A549 treated with ZK216348 at 1 μM for 4 hours (cell line): Measurements from ENCODE around the gene CDC42SE1. TPM values are rescaled to one million over a fixed set of nuclear protein-coding genes. Genes with fewer than 3 reads are reported as not detected.

Experiments used
- total RNA-seq: library from RNA; stranded (reverse); fragments of 200-300 nt; extraction: Qiagen RNA extraction; gene quantifications from 5 replicates; pipeline ENCODE4 v1.2.3, GENCODE V29; 2022; ENCODE audit warnings: low read depth

Gene CDC42SE1, protein sequence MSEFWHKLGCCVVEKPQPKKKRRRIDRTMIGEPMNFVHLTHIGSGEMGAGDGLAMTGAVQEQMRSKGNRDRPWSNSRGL
- 78.6 to 87.3 TPM (median 81.7 TPM) in 5 replicates for total RNA-seq

GRCh38 chr1:151059109-151060006 is at the start of gene CDC42SE1:
TSS of gene CDC42SE1 (minus strand) at chr1:151059622. CDS start at chr1:151055730, 3,892 bp downstream.

GRCh38 chr1:151070474-151071276 is 11.3 kb upstream of the CDC42SE1 start, which contains the start of gene GABPB2:
TSS of gene GABPB2 (plus strand) at chr1:151070761. CDS start at chr1:151088190, 17,429 bp downstream.

GRCh38 chr1:151060007-151060656 is 710 bp upstream of the CDC42SE1 start, which contains the start of gene MLLT11:
TSS of gene MLLT11 (plus strand) at chr1:151060397. CDS start at chr1:151067225, 6,828 bp downstream.

GRCh38 chr1:151047591-151047924 is 11.9 kb downstream of the CDC42SE1 start, which contains the start of gene C1orf56:
TSS of gene C1orf56 (plus strand) at chr1:151047751. CDS start at chr1:151047848, 97 bp downstream.

DNA sequence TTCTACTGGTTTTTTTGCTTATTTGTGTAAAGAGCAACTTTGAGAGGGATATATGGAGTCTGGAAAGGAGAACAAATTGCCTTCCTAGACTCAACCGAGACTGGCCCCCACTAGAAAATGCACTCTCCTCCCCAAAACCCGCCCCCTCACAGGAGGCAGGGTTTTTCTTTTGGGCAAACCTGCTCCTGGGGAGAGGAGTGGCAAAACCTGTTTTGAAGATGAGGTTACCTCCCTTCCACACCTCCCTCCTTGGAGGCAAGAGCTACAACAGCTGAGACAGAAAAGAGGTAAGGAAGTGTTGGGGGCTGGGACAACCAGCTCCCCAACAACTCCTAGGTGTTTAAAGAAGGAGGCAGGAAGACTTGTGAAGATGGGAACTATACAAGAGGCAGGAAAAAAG is 23.1 kb downstream of the CDC42SE1 start, which contains the start of gene BNIPL:
TSS of gene BNIPL (plus strand) at position 231 of the 400 bp plus-strand sequence. CDS start at position 371, 140 bp downstream.

DNA sequence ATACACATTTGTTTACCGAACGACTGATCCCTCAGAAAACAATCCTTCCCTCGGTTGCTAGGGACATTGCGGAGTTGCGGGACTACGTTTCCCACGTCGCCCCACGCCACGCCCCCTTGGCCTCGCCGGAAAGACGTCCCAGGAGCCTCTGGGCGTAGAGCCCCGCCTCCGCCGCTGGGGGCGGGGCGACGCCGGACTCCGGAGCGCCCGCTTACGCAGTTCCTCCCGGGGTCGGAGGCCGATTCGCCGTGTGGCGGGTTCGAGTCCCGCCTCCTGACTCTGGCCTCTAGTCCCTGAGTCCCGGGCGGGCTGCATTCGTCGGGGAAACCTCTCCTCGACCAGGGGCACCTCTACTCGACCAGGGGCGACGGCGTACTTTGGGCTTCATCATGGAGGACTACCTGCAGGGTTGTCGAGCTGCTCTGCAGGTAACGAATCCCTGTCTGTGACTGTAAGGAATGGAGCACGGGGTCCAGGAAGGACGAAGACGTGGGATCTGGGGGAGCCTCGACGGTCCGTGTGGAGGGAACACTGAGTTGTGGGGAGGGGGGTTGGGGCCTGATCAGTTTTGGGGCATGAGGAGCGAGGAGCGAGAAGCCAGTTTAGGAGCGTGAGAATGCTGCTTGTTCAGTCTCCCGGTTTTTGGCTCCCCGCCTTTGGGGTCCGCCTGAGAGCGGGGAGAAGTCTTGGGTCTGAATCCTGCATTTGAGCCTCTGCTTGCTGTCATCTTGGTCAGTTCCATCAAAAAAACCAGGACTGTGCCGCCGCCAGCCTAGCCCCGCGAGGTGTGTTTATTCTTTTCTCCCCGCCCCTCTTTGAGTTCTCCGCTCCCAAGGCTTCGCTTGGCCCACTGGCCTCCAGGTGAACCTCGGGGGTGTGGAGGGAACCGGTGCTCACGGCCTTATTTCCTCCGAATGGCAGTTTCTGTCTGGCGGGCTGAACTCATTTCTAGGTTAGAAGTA is 50.9 kb downstream of the CDC42SE1 start, which contains the start of gene PRUNE1:
TSS of gene PRUNE1 (plus strand) at position 206 of the 962 bp plus-strand sequence. CDS start at position 390, 184 bp downstream.

DNA sequence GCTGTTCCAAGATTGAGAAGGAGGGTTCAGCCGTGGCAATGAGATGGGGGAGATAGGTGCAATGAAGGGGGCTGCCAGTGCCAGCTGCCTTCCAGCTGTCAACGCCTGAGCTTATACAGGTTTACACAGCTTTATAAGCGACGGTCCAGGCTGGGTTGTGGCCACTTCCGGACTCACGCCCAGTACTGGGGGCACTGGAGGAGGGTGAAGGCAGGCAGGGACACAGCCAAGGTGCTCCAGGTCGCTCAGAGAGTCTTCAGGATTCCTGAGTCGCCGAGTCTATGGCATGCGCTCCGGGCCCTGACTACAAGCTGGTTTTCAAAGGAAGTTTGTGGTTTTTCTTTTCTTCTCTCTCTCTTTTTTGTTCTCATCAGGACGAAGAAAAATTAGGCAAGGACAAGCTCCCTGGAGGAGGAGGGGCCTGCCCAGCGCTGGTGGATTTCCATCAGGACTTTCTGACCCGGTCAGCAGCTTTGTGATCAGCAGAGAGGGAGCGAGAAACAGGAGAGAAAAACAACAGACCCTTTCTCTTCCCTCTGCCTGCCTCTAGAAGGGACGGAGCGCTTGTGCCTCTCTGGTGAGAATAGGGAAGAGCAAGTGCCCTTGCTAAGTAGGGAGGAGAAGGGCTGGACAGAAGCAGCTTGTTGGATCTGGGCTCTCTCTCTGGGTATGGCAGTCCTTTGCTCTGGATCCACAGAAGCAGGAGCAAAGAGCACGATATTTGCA is 52.9 kb downstream of the CDC42SE1 start, which contains the start of gene MINDY1:
TSS of gene MINDY1 (minus strand) at position 576 of the 726 bp plus-strand sequence. CDS start 4,285 bp downstream, outside the sequence.

Other genes with a start within 250 kb of the CDC42SE1 start
- gene ARNT, start 183.0 kb downstream of the CDC42SE1 start, total RNA-seq = 9.9 to 14.7 TPM (median 12.3 TPM) in 5 replicates
- gene CTXND2, start 172.5 kb downstream of the CDC42SE1 start, total RNA-seq = 0.12 TPM in 1 of 5 replicates, not detected in the others
- 22.0 to 26.5 TPM (median 25.5 TPM) in 5 replicates for gene SETDB1, start 133.3 kb downstream of the CDC42SE1 start, total RNA-seq
- 233 to 262 TPM (median 240 TPM) in 5 replicates for gene CERS2, start 84.8 kb downstream of the CDC42SE1 start, total RNA-seq
- 0.87 to 1.3 TPM (median 1.1 TPM) in 5 replicates for gene ANXA9, start 77.3 kb downstream of the CDC42SE1 start, total RNA-seq
- 2.3 to 4.2 TPM (median 3.8 TPM) in 5 replicates for gene MINDY1, start 52.7 kb downstream of the CDC42SE1 start, total RNA-seq
- 10.8 to 16.0 TPM (median 14.6 TPM) in 5 replicates for gene PRUNE1, start 51.2 kb downstream of the CDC42SE1 start, total RNA-seq
- gene BNIPL, start 23.0 kb downstream of the CDC42SE1 start, total RNA-seq = 0.07 to 0.27 TPM (median 0.09 TPM) in 3 of 5 replicates, not detected in the others
- 4.2 to 7.5 TPM (median 6.7 TPM) in 5 replicates for gene C1orf56, start 11.9 kb downstream of the CDC42SE1 start, total RNA-seq
- gene MLLT11, start 775 bp upstream of the CDC42SE1 start, total RNA-seq = 9.5 to 20.3 TPM (median 17.4 TPM) in 5 replicates
- gene GABPB2, start 11.1 kb upstream of the CDC42SE1 start, total RNA-seq = 3.2 to 4.0 TPM (median 3.7 TPM) in 5 replicates
- gene SEMA6C, start 87.0 kb upstream of the CDC42SE1 start, total RNA-seq = 0.59 to 2.2 TPM (median 1.5 TPM) in 5 replicates
- not detected in 5 replicates for gene TNFAIP8L2, start 97.0 kb upstream of the CDC42SE1 start, total RNA-seq
- 4.6 to 7.4 TPM (median 6.9 TPM) in 5 replicates for gene LYSMD1, start 106.3 kb upstream of the CDC42SE1 start, total RNA-seq
- gene SCNM1, start 106.5 kb upstream of the CDC42SE1 start, total RNA-seq = 44.7 to 55.2 TPM (median 46.7 TPM) in 5 replicates
- 0.66 to 0.74 TPM in 2 of 5 replicates, not detected in the others for gene TMOD4, start 116.4 kb upstream of the CDC42SE1 start, total RNA-seq
- gene VPS72, start 130.6 kb upstream of the CDC42SE1 start, total RNA-seq = 43.3 to 64.3 TPM (median 46.5 TPM) in 5 replicates
- gene PIP5K1A, start 138.9 kb upstream of the CDC42SE1 start, total RNA-seq = 43.7 to 66.5 TPM (median 45.9 TPM) in 5 replicates
- 160 to 214 TPM (median 195 TPM) in 5 replicates for gene PSMD4, start 195.1 kb upstream of the CDC42SE1 start, total RNA-seq
- 8.4 to 14.9 TPM (median 13.4 TPM) in 5 replicates for gene ZNF687, start 222.7 kb upstream of the CDC42SE1 start, total RNA-seq